Measurements from ENCODE around the gene PDZD7. TPM values are rescaled to one million over a fixed set of nuclear protein-coding genes. Genes with fewer than 3 reads are reported as not detected.

The PDZD7 gene
- total and polyA plus RNA-seq, 2 donors (not counting 3 experiments of a cell fraction or from before 2014, with no cell fraction given): 0.41 to 1.6 TPM

DNA sequence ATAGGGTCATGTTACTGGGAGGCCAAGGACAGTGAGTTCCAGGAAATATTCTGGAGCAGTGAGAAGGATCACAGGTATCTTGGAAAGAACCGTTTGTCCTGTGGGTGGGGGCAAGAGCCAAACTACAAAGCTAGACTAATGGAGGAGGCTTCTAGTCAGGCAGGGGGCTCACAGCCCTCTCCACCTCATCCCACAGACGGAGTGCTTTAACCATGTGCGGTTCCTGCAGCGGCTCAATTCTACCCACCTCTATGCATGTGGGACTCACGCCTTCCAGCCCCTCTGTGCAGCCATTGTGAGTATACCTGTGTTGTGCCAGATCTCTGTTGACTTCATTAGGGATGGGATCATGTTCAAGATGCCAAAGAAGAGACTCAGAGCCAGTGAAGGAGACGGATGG lies 53.5 kb downstream of the PDZD7 start:
- no peak overlapping the region for H2AFZ ChIP-seq (ENCODE audit: low read depth, low read length)
- H3K9ac ChIP-seq (replicated peaks; ENCODE audit: extremely low read depth, insufficient read depth, low read length): no peak overlapping the region
- intact Hi-C loops (cut with micrococcal nuclease): no loop called here
- no peak for DNase-seq (ENCODE audit: low read depth, low spot score)
- H3K4me2 ChIP-seq (ENCODE audit: insufficient read depth, low read length): no peak overlapping the region
- CTCF ChIA-PET: interaction anchor here (1.0 kb wide), 1 partner anchor 37 kb away, joined by 3 read pairs; no protein-coding TSS in a partner anchor
- no peak overlapping the region for H3K27ac ChIP-seq (ENCODE audit: insufficient read depth, low read depth, low read length)
- no peaks in the 10 kb centered on the region for H3K9me3 ChIP-seq (replicated peaks; ENCODE audit: control insufficient read depth, insufficient read depth, low read length)
- no peaks in the 10 kb centered on the region for H3K79me2 ChIP-seq (ENCODE audit: control insufficient read depth, insufficient read depth, low read length)
- H3K27me3 ChIP-seq (ENCODE audit: control insufficient read depth in 2 of 2, insufficient read depth in 2 of 2, low read length in 2 of 2): no peaks in the 10 kb centered on the region
- H4K20me1 ChIP-seq (replicated peaks; ENCODE audit: control insufficient read depth, extremely low read depth, insufficient read depth, low read length): no peaks in the 10 kb centered on the region
- dilution Hi-C loops (cut with MboI; ENCODE audit: extremely low pct_ligation_motif_present, low sequenced_read_pairs): no loop called here
- peaks cover 0 to 8% of the 10 kb centered on the region in 2 experiments for H3K36me3 ChIP-seq (ENCODE audit: control insufficient read depth in 2 of 2, extremely low read depth in 1 of 2, insufficient read depth in 2 of 2, low read length in 2 of 2)
- no peaks in the 10 kb centered on the region for H3K9me1 ChIP-seq (replicated peaks; ENCODE audit: control insufficient read depth, extremely low read depth, insufficient read depth, low read length)
- no peak for TF ChIP-seq JUN (IDR thresholded peaks at IDR 0.05; ENCODE audit: borderline replicate concordance, insufficient read depth, insufficient read length, low read depth)
- TF ChIP-seq, protein P1, sequence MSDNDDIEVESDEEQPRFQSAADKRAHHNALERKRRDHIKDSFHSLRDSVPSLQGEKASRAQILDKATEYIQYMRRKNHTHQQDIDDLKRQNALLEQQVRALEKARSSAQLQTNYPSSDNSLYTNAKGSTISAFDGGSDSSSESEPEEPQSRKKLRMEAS (IDR thresholded peaks at IDR 0.05; ENCODE audit: insufficient read depth, insufficient read length): no peak
- no peak for TF ChIP-seq GATA2 (IDR thresholded peaks at IDR 0.05; ENCODE audit: insufficient read depth, insufficient read length, low read depth, low read length)
- no peak for TF ChIP-seq POLR2AphosphoS5 (IDR thresholded peaks at IDR 0.05; ENCODE audit: insufficient read depth, low read depth, low read length)
- TF ChIP-seq MYC (IDR thresholded peaks at IDR 0.05; ENCODE audit: low read depth, low read length): no peak
- TF ChIP-seq EZH2 (IDR thresholded peaks at IDR 0.05; ENCODE audit: borderline replicate concordance, low read depth, low read length, severe bottlenecking): no peak
- TF ChIP-seq POLR2A (IDR thresholded peaks at IDR 0.05; ENCODE audit: low read depth, low read length): no peak
- TF ChIP-seq FOS (IDR thresholded peaks at IDR 0.05; ENCODE audit: borderline replicate concordance, insufficient read depth, low read length): no peak
- TF ChIP-seq, protein P2, sequence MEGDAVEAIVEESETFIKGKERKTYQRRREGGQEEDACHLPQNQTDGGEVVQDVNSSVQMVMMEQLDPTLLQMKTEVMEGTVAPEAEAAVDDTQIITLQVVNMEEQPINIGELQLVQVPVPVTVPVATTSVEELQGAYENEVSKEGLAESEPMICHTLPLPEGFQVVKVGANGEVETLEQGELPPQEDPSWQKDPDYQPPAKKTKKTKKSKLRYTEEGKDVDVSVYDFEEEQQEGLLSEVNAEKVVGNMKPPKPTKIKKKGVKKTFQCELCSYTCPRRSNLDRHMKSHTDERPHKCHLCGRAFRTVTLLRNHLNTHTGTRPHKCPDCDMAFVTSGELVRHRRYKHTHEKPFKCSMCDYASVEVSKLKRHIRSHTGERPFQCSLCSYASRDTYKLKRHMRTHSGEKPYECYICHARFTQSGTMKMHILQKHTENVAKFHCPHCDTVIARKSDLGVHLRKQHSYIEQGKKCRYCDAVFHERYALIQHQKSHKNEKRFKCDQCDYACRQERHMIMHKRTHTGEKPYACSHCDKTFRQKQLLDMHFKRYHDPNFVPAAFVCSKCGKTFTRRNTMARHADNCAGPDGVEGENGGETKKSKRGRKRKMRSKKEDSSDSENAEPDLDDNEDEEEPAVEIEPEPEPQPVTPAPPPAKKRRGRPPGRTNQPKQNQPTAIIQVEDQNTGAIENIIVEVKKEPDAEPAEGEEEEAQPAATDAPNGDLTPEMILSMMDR (IDR thresholded peaks at IDR 0.05; ENCODE audit: extremely low read depth in 1 of 2, insufficient read depth in 1 of 2, low read depth in 1 of 2, low read length in 2 of 2): no peak
- no TSS peak for BruUV-seq (replicated peaks)
- FAIRE-seq: no peak
- no peaks in the 10 kb centered on the region for H3K4me1 ChIP-seq (ENCODE audit: control insufficient read depth, extremely low read depth, insufficient read depth, low read length)
- no peak overlapping the region for H3K4me3 ChIP-seq (replicated peaks in 1 of 3; ENCODE audit: insufficient read depth in 1 of 3, low read depth in 1 of 3, low read length in 3 of 3)
- POLR2A ChIA-PET: no interaction called here

Measured in endothelial cell of umbilical vein (primary cell).